PC-9 (cell line): ENCODE results near the gene BANF2. TPM values are rescaled to one million over a fixed set of nuclear protein-coding genes. Genes with fewer than 3 reads are reported as not detected.
A peak's percentile ranks its signal among the peaks of the same experiment; 100 is the strongest.

ENCODE experiments used
- Bru-seq: library from RNA; stranded (reverse); fragments of 400-500 nt; gene quantifications from one replicate; lab custom pipeline; 2021; lab: Mats Ljungman, UMichigan
- BruChase-seq, 2 experiments: library from RNA; stranded (reverse); fragments of 400-500 nt; gene quantifications; one replicate each; lab custom pipeline; 2021; lab: Mats Ljungman, UMichigan
- BruUV-seq: library from RNA; stranded (reverse); fragments of 400-500 nt; replicated peaks from 2 replicates; lab custom pipeline; 2021; lab: Mats Ljungman, UMichigan
- CTCF ChIA-PET: fragments of 300-600 bp; sonication (Branson Sonifier 250); formaldehyde crosslinking; loops from one replicate; lab custom pipeline; 2022; ENCODE audit warnings: antibody characterized with exemption; lab: Charles Lee
- POLR2A ChIA-PET: fragments of 300-600 bp; sonication (Branson Sonifier 250); formaldehyde crosslinking; loops from one replicate; lab custom pipeline; 2022; ENCODE audit warnings: antibody characterized with exemption; ENCODE audit not compliant: unreplicated experiment; lab: Charles Lee
- DNase-seq, 2 experiments: peaks; one replicate each; pipeline versions ENCODE4 v3.0.0 to v3.0.0-alpha.2; 2015 to 2022; ENCODE audit warnings: mixed read lengths in 1 of 2
- H2AFZ ChIP-seq: fragments of 200-600 bp; sonication (generic); 2 replicates; pipeline ENCODE4 v1.8.1; 2017; ENCODE audit warnings: antibody characterized with exemption
- H3F3A ChIP-seq: fragments of 200-600 bp; sonication (generic); 2 replicates; pipeline ENCODE4 v1.8.1; 2017; ENCODE audit warnings: antibody characterized with exemption, mild to moderate bottlenecking, low read depth; ENCODE audit not compliant: insufficient read depth
- H3K27ac ChIP-seq: fragments of 200-600 bp; sonication (generic); 2 replicates; pipeline ENCODE4 v1.6.1; 2016; ENCODE audit warnings: mixed run types
- H3K27me3 ChIP-seq: fragments of 200-600 bp; sonication (generic); 2 replicates; pipeline ENCODE4 v1.6.1; 2016; ENCODE audit warnings: low read depth, mixed run types; ENCODE audit not compliant: insufficient read depth
- H3K36me3 ChIP-seq: fragments of 200-600 bp; sonication (generic); 2 replicates; pipeline ENCODE4 v1.6.1; 2016; ENCODE audit warnings: low read depth, mixed run types
- H3K4me1 ChIP-seq: fragments of 200-600 bp; sonication (generic); replicated peaks from 2 replicates; pipeline ENCODE4 v1.6.1; 2016; ENCODE audit warnings: mixed run types; ENCODE audit not compliant: insufficient read depth
- H3K4me2 ChIP-seq: fragments of 200-600 bp; sonication (generic); 2 replicates; pipeline ENCODE4 v1.6.1; 2017; ENCODE audit warnings: mixed run types
- H3K4me3 ChIP-seq: fragments of 200-600 bp; sonication (generic); 2 replicates; pipeline ENCODE4 v1.6.1; 2016; ENCODE audit warnings: mixed run types
- H3K79me2 ChIP-seq: fragments of 200-600 bp; sonication (generic); 2 replicates; pipeline ENCODE4 v1.6.1; 2017; ENCODE audit warnings: low read depth, mixed run types
- H3K9me2 ChIP-seq: fragments of 200-600 bp; sonication (generic); 2 replicates; pipeline ENCODE4 v1.8.1; 2017; ENCODE audit warnings: mild to moderate bottlenecking; ENCODE audit not compliant: insufficient read depth
- H3K9me3 ChIP-seq: fragments of 200-600 bp; sonication (generic); 2 replicates; pipeline ENCODE4 v1.8.1; 2016; ENCODE audit warnings: low read depth; ENCODE audit not compliant: insufficient read depth
- H4K20me1 ChIP-seq: fragments of 200-600 bp; sonication (generic); 2 replicates; pipeline ENCODE4 v1.8.1; 2017; ENCODE audit not compliant: insufficient read depth
- CTCF ChIP-seq: fragments of 200-600 bp; sonication (generic); conservative IDR thresholded peaks from 2 replicates; pipeline ENCODE4 v1.6.1; 2017; ENCODE audit warnings: mixed run types, antibody characterized with exemption, mild to moderate bottlenecking, moderate library complexity
- EZH2 ChIP-seq: fragments of 200-600 bp; sonication (generic); IDR thresholded peaks from 2 replicates; pipeline ENCODE4 v1.8.0; 2017; ENCODE audit warnings: antibody characterized with exemption, low read depth
- intact Hi-C: fragments of 100-400 bp; cut with micrococcal nuclease; formaldehyde crosslinking; loops from one replicate; pipeline ENCODE4 v1.10.0; 2022; ENCODE audit not compliant: unreplicated experiment
- long read RNA-seq: library from polyadenylated mRNA; stranded (forward); transcript quantifications from one replicate; pipeline ENCODE4 v2.0.0, GENCODE V29; 2022
- total RNA-seq: library from RNA; stranded (reverse); gene quantifications from 2 replicates; pipeline ENCODE4 v1.2.3, GENCODE V29; 2021

Gene BANF2
- total RNA-seq: not detected in 2 replicates
- not detected for Bru-seq, nascent RNA
- percentile 4 among the genes with signal in this experiment for BruChase-seq, experiment 1, labeled RNA remaining after a 2-hour chase
- not detected for BruChase-seq, experiment 2, labeled RNA remaining after a 6-hour chase
- long read RNA-seq: 0 reads

DNA sequence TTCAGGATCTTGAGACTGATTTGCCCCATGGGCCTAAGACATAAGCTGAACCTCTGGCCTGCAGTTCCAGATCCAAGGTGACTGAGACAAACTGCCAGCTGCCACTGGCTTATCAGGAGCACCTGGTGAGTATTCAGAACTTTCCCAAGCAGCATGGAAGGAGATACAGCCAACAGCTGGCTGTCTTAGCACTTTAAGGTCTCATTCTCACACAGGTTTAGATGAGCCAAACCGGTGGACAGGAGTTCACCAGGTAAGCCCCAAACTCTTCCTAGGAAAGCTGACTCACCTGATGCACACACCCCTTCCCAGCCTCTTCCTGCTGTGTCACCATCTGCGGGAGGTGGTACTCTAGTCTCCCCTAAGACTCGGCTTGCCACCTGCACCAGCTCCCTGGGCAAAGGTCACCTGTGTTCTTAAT lies at the start of gene BANF2:
Gene BANF2, plus strand, starts transcription at position 36 of the 421 bp plus-strand sequence. CDS start 25,060 bp downstream, outside the sequence.
- Histone ChIP-seq H3K4me3 (no peak within 1 kb of the TSS), H3K9me3 (no peaks in the 10 kb centered on the region), H3K27ac (no peak within 1 kb of the TSS), H3K4me1 (no peaks in the 10 kb centered on the region), H4K20me1 (no peaks in the 10 kb centered on the region), H3K79me2 (no peaks in the 10 kb centered on the region), H3K36me3 (no peaks in the 10 kb centered on the region), H3F3A (no peaks in the 10 kb centered on the region), H2AFZ (no peak within 1 kb of the TSS), H3K27me3 (no peaks in the 10 kb centered on the region), H3K4me2 (no peak within 1 kb of the TSS), H3K9me2 (no peaks in the 10 kb centered on the region)
- POLR2A ChIA-PET: no interaction called here
- CTCF ChIA-PET: no interaction called here
- BruUV-seq: no TSS peak
- intact Hi-C loops: no loop called here
- TF ChIP-seq CTCF (no peak), EZH2 (no peak)
- no peak for DNase-seq

GRCh38 chr20:17650301-17651128 lies 49.3 kb upstream of the BANF2 start:
- no TSS peak for BruUV-seq
- H3K79me2 ChIP-seq: peaks cover 7% of the 10 kb centered on the region; the same call in 1 of the 2 replicates
- ChIA-PET CTCF (interaction anchor here (0.5 to 0.6 kb wide), 2 partner anchors 295 to 546 kb away, joined by 6 read pairs; no protein-coding TSS in a partner anchor), POLR2A (interaction anchor here (0.7 kb wide), 1 partner anchor 220 kb away, joined by 5 read pairs; no protein-coding TSS in a partner anchor)
- H3K4me2 ChIP-seq: no peak overlapping the region
- intact Hi-C loops: loop anchor here (1.0 kb wide), 1 partner anchor 289 kb away; no protein-coding TSS in a partner anchor
- H3K9me3 ChIP-seq: no peaks in the 10 kb centered on the region
- no peaks in the 10 kb centered on the region for H3K4me1 ChIP-seq
- no peak for TF ChIP-seq CTCF
- no peak for TF ChIP-seq EZH2
- no peaks in the 10 kb centered on the region for H3K27me3 ChIP-seq
- no peaks in the 10 kb centered on the region for H3K36me3 ChIP-seq
- no peak overlapping the region for H3K27ac ChIP-seq
- H4K20me1 ChIP-seq: peaks cover 17% of the 10 kb centered on the region
- DNase-seq: no peak
- no peak overlapping the region for H3K4me3 ChIP-seq
- no peak overlapping the region for H2AFZ ChIP-seq
- no peaks in the 10 kb centered on the region for H3F3A ChIP-seq
- no peaks in the 10 kb centered on the region for H3K9me2 ChIP-seq

DNA sequence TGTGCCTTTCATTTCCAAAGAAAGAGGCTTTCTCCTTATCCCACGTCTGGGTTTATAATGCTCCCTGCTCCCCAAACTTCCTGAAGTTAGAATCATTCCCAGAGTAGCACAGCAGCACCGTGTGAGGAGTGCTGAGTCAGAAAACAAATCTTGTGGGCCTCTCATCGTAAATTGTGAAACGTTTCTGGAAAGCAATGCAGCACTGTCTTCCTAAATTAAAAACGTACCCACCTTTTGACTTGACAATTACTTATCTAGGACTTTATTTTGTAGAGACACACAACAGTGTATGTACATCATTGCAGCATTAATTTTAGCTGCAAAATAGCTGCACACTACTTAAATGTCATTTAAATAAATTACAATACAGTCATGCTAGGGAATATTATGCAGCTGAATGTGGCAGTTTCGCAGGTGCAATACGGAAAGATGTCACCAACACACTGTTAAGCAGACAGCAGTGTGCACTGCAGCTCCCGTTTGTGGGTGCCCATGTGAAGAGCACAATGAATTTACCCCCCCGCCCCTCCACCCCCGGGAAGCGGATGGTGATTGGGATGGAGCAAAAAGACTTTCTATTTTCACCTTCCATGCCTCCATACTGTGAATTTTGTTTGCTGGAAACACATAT lies 48.5 kb upstream of the BANF2 start:
- H3F3A ChIP-seq: no peaks in the 10 kb centered on the region
- intact Hi-C loops: loop anchor here (1.0 kb wide), 1 partner anchor 288 kb away; no protein-coding TSS in a partner anchor
- no peak overlapping the region for H3K4me2 ChIP-seq
- no TSS peak for BruUV-seq
- peaks cover 11% of the 10 kb centered on the region for H4K20me1 ChIP-seq
- POLR2A ChIA-PET: no interaction called here
- no peak overlapping the region for H3K27ac ChIP-seq
- peaks cover 7% of the 10 kb centered on the region; the same call in 1 of the 2 replicates for H3K79me2 ChIP-seq
- CTCF ChIA-PET: interaction anchor here (0.6 kb wide), 1 partner anchor 545 kb away, joined by 6 read pairs; no protein-coding TSS in a partner anchor
- no peak for DNase-seq
- no peaks in the 10 kb centered on the region for H3K4me1 ChIP-seq
- H2AFZ ChIP-seq: no peak overlapping the region
- TF ChIP-seq CTCF (no peak), EZH2 (no peak)
- H3K9me2 ChIP-seq: no peaks in the 10 kb centered on the region
- H3K36me3 ChIP-seq: no peaks in the 10 kb centered on the region
- no peak overlapping the region for H3K4me3 ChIP-seq
- no peaks in the 10 kb centered on the region for H3K9me3 ChIP-seq
- no peaks in the 10 kb centered on the region for H3K27me3 ChIP-seq
